K562 (cell line): ENCODE measurements around the gene IFT52. TPM values are rescaled to one million over a fixed set of nuclear protein-coding genes. Genes with fewer than 3 reads are reported as not detected.

ENCODE experiments used
- ARID1B ChIP-seq: fragments of 450-650 bp; IDR thresholded peaks from 2 replicates; pipeline ENCODE4 v1.6.1; 2016; ENCODE audit warnings: antibody characterized with exemption, mild to moderate bottlenecking, inconsistent platforms
- CHD1 ChIP-seq: fragments of 200-600 bp; sonication (generic); IDR thresholded peaks from one replicate; pipeline ENCODE4 v1.6.1; 2012; ENCODE audit warnings: mild to moderate bottlenecking, moderate library complexity, low read length, inconsistent platforms
- CTCFL ChIP-seq: IDR thresholded peaks from 2 replicates; pipeline ENCODE4 v1.6.1; 2011; ENCODE audit warnings: borderline replicate concordance, low read depth, mild to moderate bottlenecking, moderate library complexity, low read length; ENCODE audit not compliant: insufficient read depth, poor library complexity, severe bottlenecking
- ELF1 ChIP-seq: fragments of 200-800 bp; sonication (Bioruptor generic); IDR thresholded peaks from 2 replicates; pipeline ENCODE4 v1.6.1; 2016; ENCODE audit warnings: missing genetic modification characterization, missing compliant biosample characterization
- FOXO4 ChIP-seq: fragments of 450-650 bp; formaldehyde crosslinking; IDR thresholded peaks from 2 replicates; pipeline ENCODE4 v1.4.0; 2020; ENCODE audit warnings: mild to moderate bottlenecking, moderate library complexity
- HMGXB4 ChIP-seq: sonication (generic); formaldehyde crosslinking; IDR thresholded peaks from 2 replicates; pipeline ENCODE4 v1.8.1; 2023; ENCODE audit warnings: mild to moderate bottlenecking, missing genetic modification reagents
- MCM2 ChIP-seq: fragments of 450-650 bp; IDR thresholded peaks from 2 replicates; pipeline ENCODE4 v1.6.1; 2017; ENCODE audit warnings: low read depth, mild to moderate bottlenecking
- MNT ChIP-seq, 2 experiments: fragments of 450-650 bp; conservative IDR thresholded peaks; 2 replicates each; pipeline ENCODE4 v1.6.1; 2017; ENCODE audit warnings: mild to moderate bottlenecking in 2 of 2, moderate library complexity in 2 of 2
- RNF2 ChIP-seq: sonication (generic); IDR thresholded peaks from 2 replicates; pipeline ENCODE4 v1.6.1; 2016
- SMARCE1 ChIP-seq: fragments of 450-650 bp; IDR thresholded peaks from 2 replicates; pipeline ENCODE4 v1.7.1; 2016; ENCODE audit warnings: mild to moderate bottlenecking
- SMC3 ChIP-seq: conservative IDR thresholded peaks from 2 replicates; pipeline ENCODE4 v1.6.1; 2011; ENCODE audit warnings: low read depth, low read length, improper control_type of control experiment; ENCODE audit not compliant: insufficient read depth
- UBTF ChIP-seq, 2 experiments: IDR thresholded peaks; 2 replicates each; pipeline ENCODE4 v1.6.1; 2012; ENCODE audit warnings: improper control_type of control experiment in 2 of 2, low read depth in 2 of 2, low read length in 2 of 2, borderline replicate concordance in 1 of 2
- XRCC4 ChIP-seq: IDR thresholded peaks from one replicate; pipeline ENCODE4 v1.6.1; 2011; ENCODE audit not compliant: insufficient read depth, insufficient read length; ENCODE audit errors: extremely low read depth
- ZNF507 ChIP-seq: conservative IDR thresholded peaks from 2 replicates; pipeline ENCODE4 v1.6.1; 2017; ENCODE audit warnings: missing genetic modification characterization, missing compliant biosample characterization
- polyA plus RNA-seq, 8 experiments: library from polyadenylated mRNA; depleted of rRNA in 4 of 8; stranded (reverse) in 5 of 8; unstranded in 3 of 8; fragments of >200 nt; fragmentation: Nextera tagmentation in 2 of 8; fragmentation: Illumina TruSeq in 1 of 8; extraction: Ambion mirVana in 2 of 8; extraction: Trizol in 1 of 8; gene quantifications; 2 replicates each; pipeline versions ENCODE4 v1.2.1 to v1.2.3, GENCODE V29; 2011 to 2014; ENCODE audit warnings: inconsistent platforms in 1 of 8, missing spikeins in 1 of 8
- total RNA-seq, 7 experiments: library from RNA; depleted of rRNA in 6 of 7; stranded (reverse); fragments of >200 nt in 6 of 7; fragmentation: Illumina TruSeq in 2 of 7; extraction: Trizol in 2 of 7; gene quantifications; 2 replicates each; pipeline versions ENCODE4 v1.2.1 to v1.2.3, GENCODE V29; 2011 to 2021; ENCODE audit warnings: low replicate concordance in 1 of 7

The IFT52 gene
- total and polyA plus RNA-seq, 9 of the 15 experiments (the other 6 are each of a cell fraction or from before 2014, with no cell fraction given): 11.0 to 31.4 (median 20.4) TPM

- TF ChIP-seq FOXO4 (CRISPR knock-in tag) (no peak), CHD1 (peak; percentile 53), ELF1 (tag) (0 out of 2 replicates have a peak, but pooled peaks have one; percentile 27), SMC3 (no peak), RNF2 (peak; percentile 77; the same call in 1 of the 2 replicates), UBTF (IDR thresholded peaks at IDR 0.05; ENCODE audit: borderline replicate concordance in 1 of 2, low read depth in 2 of 2, low read length in 2 of 2) (0 out of 4 replicates have a peak, but pooled peaks of 1 of the 2 experiments have one; percentile 34), SMARCE1 (no peak), ZNF507 (tag) (no peak), HMGXB4 (CRISPR knock-in tag) (no peak), ARID1B (0 out of 2 replicates have a peak, but pooled peaks have one; percentile 39), MNT (conservative IDR thresholded peaks at IDR 0.05) (peak; percentile 67 to 83), XRCC4 (no peak), MCM2 (no peak), CTCFL (no peak)
Measured at GRCh38 chr20:43590392-43591303, at the start of gene IFT52 (continued).
